Ishikawa (cell line): ENCODE data around the gene PLEKHM1.

ENCODE experiments used
- CEBPB ChIP-seq: IDR thresholded peaks from 2 replicates; pipeline ENCODE4 v1.6.1; 2012
- CREB1 ChIP-seq: IDR thresholded peaks from 2 replicates; pipeline ENCODE4 v1.6.1; 2012; ENCODE audit warnings: low read depth
- EGR1 ChIP-seq: IDR thresholded peaks from 2 replicates; pipeline ENCODE4 v1.6.1; 2012
- EP300 ChIP-seq: IDR thresholded peaks from 2 replicates; pipeline ENCODE4 v1.6.1; 2012; ENCODE audit warnings: borderline replicate concordance
- FOXM1 ChIP-seq: IDR thresholded peaks from 2 replicates; pipeline ENCODE4 v1.6.1; 2012; ENCODE audit warnings: low read depth, borderline replicate concordance
- NFIC ChIP-seq: IDR thresholded peaks from 2 replicates; pipeline ENCODE4 v1.6.1; 2012
- RAD21 ChIP-seq: IDR thresholded peaks from 2 replicates; pipeline ENCODE4 v1.6.1; 2012; ENCODE audit warnings: low read depth
- TAF1 ChIP-seq: IDR thresholded peaks from 2 replicates; pipeline ENCODE4 v1.6.1; 2012; ENCODE audit warnings: low read depth, mild to moderate bottlenecking
- TCF12 ChIP-seq: IDR thresholded peaks from 2 replicates; pipeline ENCODE4 v1.6.1; 2012; ENCODE audit warnings: low read depth
- TEAD4 ChIP-seq: IDR thresholded peaks from 2 replicates; pipeline ENCODE4 v1.6.1; 2012
- YY1 ChIP-seq: IDR thresholded peaks from 2 replicates; pipeline ENCODE4 v1.6.1; 2012; ENCODE audit warnings: low read depth
- ZBTB7A ChIP-seq: IDR thresholded peaks from 2 replicates; pipeline ENCODE4 v1.6.1; 2012; ENCODE audit warnings: low read depth
- TF ChIP-seq, protein P1 (sequence below): IDR thresholded peaks from 2 replicates; pipeline ENCODE4 v1.6.1; 2012
- TF ChIP-seq, protein P2 (sequence below): IDR thresholded peaks from 2 replicates; pipeline ENCODE4 v1.6.1; 2012
- TF ChIP-seq, protein P3 (sequence below): IDR thresholded peaks from 2 replicates; pipeline ENCODE4 v1.6.1; 2012; ENCODE audit warnings: low read depth, mild to moderate bottlenecking

The PLEKHM1 gene

DNA sequence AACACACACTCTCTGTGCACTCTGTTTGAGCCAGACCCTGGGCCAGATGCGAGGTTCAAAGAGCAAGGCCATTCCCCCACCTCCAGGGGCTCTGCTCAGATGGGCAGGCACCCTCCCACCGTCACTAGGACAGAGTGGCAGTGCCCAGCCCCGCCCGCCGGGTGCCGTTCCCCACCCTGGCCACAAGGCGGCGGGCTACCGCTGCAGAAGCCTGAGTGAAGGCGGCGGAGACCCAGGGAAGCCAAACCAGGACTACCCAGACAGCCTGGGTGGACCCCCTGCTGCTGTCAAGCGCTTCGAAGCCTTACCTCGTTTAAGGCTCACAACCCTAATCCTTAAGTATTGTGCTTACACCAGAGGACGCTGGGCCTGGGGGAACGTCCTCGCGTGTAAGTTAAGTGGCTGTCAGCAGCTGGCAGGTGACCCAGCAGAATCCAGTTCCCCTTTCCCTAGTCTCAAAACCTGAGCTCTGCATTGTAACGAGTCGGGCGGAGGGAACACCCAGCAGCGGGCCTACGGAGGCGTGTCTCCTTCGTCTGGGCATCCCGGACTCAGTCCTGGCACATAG, 62.4 kb downstream of the PLEKHM1 start:
- TF ChIP-seq RAD21: peak; percentile 91
- TF ChIP-seq TAF1: no peak
- TF ChIP-seq, protein P1, sequence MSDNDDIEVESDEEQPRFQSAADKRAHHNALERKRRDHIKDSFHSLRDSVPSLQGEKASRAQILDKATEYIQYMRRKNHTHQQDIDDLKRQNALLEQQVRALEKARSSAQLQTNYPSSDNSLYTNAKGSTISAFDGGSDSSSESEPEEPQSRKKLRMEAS: peak; percentile 69; the same call in 1 of the 2 replicates

DNA sequence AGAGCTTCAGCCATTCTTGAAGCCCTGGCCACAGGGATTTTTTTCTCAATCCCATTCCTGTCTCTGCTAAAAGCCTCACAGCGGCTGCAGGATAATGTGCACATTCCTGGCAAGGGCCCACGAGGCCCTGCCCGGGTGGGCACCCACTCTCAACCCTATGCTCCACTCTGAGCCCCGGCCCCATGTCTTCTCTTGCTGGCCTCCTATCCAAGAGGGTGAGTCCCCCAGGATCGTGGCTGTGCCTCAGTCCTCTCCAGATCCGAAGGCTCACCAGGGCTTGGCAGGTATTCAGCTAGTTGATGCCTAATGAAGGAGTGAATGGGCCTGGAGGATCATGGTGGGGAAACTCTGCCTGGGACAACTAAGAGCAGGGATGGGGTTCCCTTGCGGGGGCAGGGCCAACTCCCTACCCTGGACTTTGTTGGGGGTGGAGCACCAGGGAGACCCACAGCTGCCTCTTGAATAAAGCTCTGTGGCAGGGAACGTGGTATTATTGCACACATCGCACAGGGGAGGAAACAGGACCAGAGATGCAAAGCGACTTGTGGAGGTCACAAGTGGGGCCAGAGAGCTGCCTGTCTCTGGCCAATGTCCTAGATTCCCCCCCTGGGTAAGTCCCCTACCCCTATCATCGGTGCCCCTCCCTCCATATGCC, 63.2 kb downstream of the PLEKHM1 start:
- TF ChIP-seq, protein P2, sequence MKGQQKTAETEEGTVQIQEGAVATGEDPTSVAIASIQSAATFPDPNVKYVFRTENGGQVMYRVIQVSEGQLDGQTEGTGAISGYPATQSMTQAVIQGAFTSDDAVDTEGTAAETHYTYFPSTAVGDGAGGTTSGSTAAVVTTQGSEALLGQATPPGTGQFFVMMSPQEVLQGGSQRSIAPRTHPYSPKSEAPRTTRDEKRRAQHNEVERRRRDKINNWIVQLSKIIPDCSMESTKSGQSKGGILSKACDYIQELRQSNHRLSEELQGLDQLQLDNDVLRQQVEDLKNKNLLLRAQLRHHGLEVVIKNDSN: no peak
- no peak for TF ChIP-seq TCF12
- no peak for TF ChIP-seq TEAD4
- no peak for TF ChIP-seq YY1
- TF ChIP-seq, protein P1: no peak
- no peak for TF ChIP-seq EP300
- TF ChIP-seq EGR1: no peak
- no peak for TF ChIP-seq FOXM1
- TF ChIP-seq ZBTB7A: no peak
- no peak for TF ChIP-seq TAF1
- TF ChIP-seq NFIC: no peak
- TF ChIP-seq RAD21: no peak
- TF ChIP-seq, protein P3, sequence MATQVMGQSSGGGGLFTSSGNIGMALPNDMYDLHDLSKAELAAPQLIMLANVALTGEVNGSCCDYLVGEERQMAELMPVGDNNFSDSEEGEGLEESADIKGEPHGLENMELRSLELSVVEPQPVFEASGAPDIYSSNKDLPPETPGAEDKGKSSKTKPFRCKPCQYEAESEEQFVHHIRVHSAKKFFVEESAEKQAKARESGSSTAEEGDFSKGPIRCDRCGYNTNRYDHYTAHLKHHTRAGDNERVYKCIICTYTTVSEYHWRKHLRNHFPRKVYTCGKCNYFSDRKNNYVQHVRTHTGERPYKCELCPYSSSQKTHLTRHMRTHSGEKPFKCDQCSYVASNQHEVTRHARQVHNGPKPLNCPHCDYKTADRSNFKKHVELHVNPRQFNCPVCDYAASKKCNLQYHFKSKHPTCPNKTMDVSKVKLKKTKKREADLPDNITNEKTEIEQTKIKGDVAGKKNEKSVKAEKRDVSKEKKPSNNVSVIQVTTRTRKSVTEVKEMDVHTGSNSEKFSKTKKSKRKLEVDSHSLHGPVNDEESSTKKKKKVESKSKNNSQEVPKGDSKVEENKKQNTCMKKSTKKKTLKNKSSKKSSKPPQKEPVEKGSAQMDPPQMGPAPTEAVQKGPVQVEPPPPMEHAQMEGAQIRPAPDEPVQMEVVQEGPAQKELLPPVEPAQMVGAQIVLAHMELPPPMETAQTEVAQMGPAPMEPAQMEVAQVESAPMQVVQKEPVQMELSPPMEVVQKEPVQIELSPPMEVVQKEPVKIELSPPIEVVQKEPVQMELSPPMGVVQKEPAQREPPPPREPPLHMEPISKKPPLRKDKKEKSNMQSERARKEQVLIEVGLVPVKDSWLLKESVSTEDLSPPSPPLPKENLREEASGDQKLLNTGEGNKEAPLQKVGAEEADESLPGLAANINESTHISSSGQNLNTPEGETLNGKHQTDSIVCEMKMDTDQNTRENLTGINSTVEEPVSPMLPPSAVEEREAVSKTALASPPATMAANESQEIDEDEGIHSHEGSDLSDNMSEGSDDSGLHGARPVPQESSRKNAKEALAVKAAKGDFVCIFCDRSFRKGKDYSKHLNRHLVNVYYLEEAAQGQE: no peak
- no peak for TF ChIP-seq CREB1
- no peak for TF ChIP-seq CEBPB

DNA sequence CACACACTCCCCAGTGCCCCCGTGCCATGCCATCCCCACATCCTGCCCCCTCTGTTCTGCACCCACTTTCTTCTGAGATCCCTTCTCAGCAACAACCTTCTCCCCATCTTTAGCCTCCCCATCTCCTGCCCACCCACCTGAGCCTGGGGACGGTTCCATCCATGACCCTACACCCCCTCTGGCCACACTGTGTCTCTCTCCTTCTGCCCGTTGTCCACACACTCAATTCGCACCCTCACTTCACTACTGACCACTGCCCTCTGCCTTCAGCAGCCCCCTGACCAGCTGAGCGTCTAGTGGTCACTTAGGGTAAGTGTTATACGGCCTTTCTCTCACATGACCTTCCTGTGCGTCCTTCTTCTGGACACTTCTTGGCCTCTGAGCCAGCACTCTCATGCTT, 64.0 kb downstream of the PLEKHM1 start:
- TF ChIP-seq, protein P1: no peak
- TF ChIP-seq ZBTB7A: no peak
- no peak for TF ChIP-seq TCF12
- no peak for TF ChIP-seq EGR1
- no peak for TF ChIP-seq CREB1
- no peak for TF ChIP-seq CEBPB
- TF ChIP-seq, protein P3: no peak
- TF ChIP-seq, protein P2: no peak
- TF ChIP-seq YY1: no peak
- no peak for TF ChIP-seq EP300
- no peak for TF ChIP-seq FOXM1

DNA sequence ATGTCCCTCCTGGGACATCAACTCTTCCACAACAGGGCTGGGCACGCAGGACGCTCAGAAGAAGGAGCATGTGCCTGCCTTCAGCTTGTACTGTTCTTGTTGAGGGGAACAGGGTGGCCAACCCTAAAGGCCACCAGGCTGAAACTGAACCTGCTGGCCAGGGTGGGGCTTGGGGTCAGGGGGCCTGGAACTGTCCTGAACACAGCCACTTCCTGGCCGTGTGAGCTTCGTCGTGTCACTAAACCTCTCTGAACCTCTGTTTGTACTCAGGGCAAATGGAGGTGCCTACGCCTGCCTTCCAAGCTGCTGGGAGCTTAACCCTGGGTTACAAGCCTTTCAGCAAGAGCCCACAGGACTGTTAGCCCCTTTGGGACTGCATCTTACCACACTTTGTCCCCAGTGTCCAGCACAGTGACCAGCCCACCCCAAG, 64.5 kb downstream of the PLEKHM1 start:
- TF ChIP-seq EP300 (no peak), TEAD4 (no peak), CREB1 (no peak), RAD21 (no peak), ZBTB7A (no peak), NFIC (no peak)
- TF ChIP-seq, protein P1: no peak

DNA sequence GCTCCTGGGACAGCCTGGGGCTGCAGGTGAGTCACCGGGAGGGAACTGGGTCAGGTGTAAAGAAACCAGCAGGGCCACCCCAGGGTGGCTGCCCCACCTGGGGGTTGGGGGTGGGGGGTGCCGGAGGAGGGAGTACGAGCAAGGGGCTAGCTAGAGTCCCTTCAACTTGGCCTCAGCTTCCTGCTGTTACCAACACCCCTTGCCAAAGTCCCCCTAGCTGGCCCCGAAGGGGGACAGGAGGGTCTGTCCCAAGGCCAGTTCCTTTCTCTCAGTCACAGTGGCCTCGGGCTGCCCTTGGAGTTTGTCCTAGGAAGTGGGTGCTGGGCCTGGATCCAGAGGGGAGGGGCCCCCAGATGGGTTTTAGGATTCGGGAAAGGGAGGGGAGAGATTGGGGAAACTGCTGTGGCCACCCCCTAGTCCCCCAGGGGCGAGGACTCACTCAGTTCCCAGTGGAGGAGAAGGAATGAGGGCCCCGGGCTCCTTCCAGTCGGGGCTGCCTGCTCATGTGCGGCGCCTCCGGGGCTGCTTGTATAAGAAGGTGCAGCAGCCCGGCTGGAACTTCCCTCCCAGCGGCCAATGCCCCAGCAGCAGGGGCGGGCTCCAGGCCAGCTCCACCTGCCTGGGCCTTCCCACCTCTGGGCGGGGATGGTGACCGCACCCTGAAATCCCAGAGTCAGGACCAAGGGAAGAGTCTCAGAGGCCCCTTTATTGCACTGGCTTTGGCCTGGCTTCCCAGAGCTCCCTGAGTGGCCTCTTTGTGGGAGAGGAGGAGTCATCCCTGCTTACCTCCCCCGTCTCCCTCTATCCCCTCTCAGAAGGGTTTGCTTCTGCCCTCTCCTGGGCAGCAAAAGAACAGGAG, 65.2 kb downstream of the PLEKHM1 start:
- TF ChIP-seq, protein P1: peak; percentile 69
- no peak for TF ChIP-seq TCF12
- TF ChIP-seq TEAD4: no peak
- TF ChIP-seq EP300: no peak
- TF ChIP-seq, protein P3: no peak
- no peak for TF ChIP-seq ZBTB7A
- no peak; the same call in 1 of the 2 replicates for TF ChIP-seq NFIC
- TF ChIP-seq, protein P2: no peak
- no peak for TF ChIP-seq EGR1
- peak; percentile 68 for TF ChIP-seq TAF1
- TF ChIP-seq YY1: no peak
- TF ChIP-seq CEBPB: no peak
- TF ChIP-seq FOXM1: no peak
- peak; percentile 57 for TF ChIP-seq RAD21
- no peak for TF ChIP-seq CREB1
